Stimulated activated CD8-positive, alpha-beta memory T cell treated with anti-CD3 and anti-CD28 coated beads, Interleukin-4, amount 100 ng/mL, for 24 hours (primary cell): ENCODE results near the gene KPNA2.
"Not testable (repeated sequence)": the region's sequence is repeated elsewhere in the genome, so short reads cannot be mapped to it uniquely, and the experiment has no call there.

ENCODE experiments used
- DNase-seq: peaks from one replicate; pipeline ENCODE4 v3.0.0-alpha.2; 2020; ENCODE audit warnings: low read depth

The KPNA2 gene

DNA sequence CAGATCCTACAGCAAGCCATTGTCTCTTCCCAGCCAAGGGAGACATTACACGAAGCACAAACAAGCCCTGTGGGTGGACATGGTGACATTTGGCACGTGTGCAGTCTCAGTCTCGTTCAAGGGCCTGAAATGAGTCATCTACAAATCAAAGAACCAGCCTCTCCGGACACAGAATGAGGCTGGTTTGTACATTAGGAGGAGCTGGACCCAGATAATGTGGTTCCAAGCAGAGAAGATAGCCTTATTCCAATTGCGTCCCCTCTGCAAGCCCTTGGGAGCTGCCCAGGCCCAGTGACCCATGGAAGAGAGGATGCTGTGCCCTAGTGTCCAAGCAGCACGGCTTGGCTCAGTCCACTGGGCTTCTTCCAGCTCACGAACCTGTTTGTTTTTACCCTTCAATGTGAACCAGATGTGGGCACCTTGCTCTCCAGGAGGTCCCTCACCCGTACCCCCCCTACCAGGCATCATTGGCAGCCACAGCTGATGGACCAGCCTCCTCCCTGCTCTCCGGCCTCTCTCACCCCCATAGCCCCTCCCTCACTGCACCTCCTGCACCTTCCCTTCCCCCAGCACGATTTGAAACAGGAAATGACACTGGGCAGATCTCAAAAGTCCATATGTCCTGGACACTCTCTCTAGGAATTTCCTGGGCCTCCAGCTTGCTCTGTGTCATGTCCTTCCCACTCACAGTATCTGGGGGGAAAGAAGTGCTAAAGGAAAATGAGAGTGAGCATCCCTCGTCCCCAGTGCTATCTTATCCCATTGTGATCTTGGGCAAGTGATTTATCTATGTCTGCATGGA is 26.2 kb downstream of the KPNA2 start:
- no peak for DNase-seq

DNA sequence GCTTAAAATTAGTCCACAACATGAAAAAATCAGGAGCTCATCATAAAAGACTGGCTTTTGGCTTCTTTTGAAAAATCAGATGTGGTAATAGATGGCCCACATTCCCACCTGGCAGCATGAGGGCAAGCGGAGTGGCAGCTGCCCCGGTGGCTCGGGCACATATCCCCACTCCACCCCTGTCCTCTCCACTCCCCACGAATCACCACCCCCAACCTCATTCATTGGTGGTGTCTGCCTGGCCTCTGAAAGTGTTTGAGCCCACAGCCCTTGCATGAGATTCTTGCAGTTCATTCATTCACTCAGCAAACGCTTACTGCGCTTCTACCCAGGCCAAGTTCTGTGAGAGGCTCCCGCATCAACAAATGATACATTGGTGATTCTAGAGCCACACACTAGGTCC is 29.8 kb downstream of the KPNA2 start:
- DNase-seq = not testable (repeated sequence)

DNA sequence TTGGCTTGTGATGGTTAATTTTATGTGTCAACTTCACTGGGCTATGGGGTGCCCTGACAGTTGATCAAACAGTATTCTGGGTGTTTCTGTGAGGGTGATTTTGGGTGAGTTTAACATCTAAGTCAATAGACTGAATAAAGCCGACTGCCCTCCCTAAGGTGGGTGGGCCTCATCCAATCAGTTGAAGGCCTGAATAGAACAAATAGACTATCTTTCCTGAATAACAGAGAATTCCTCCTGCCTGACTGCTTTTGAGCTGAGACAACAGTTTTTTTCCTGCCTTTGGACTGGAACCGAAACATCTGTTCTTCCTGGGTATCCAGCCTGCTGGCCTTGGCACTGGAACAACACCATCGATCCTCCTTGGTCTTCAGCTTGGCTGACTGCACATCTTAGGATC is 33.0 kb downstream of the KPNA2 start:
- DNase-seq = not testable (repeated sequence)

DNA sequence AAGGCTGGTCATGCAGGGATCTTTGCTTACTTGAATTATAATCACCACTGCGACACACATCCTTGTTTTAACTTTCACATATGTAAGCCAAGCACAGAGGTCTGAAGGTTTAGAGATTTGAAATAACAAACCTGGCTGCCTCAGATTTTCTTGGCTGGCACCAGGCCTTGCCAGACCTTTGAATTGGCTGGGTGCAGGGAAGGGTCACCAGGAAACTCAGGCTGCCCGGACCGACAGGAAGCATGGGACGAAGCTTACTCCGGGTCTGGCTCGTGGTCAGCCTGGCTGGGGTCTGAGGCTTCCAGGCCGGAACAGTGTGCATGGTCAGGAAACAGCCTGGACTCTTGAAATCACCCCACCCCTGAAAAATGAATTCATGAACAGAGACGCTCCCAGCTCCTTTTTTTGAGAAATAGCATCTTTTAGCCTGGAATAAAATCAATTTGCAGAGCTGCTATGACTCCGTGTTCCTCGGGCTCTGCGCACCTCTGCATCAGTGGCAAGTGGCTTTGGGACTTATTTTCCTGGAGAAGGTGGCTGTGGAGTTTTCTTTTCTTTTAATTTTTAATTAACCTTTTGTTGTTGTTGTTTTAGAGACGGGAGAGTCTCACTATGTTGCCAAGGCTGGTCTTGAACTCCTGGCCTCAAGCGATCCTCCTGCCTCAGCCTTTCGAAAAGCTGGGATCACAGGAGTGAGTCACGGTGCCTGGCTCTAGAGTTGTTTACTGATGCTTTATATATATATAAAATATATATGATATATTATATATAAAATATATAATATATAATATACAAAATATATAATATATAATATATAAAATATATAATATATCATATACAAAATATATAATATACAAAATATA is 35.3 kb downstream of the KPNA2 start:
- DNase-seq = not testable (repeated sequence)

DNA sequence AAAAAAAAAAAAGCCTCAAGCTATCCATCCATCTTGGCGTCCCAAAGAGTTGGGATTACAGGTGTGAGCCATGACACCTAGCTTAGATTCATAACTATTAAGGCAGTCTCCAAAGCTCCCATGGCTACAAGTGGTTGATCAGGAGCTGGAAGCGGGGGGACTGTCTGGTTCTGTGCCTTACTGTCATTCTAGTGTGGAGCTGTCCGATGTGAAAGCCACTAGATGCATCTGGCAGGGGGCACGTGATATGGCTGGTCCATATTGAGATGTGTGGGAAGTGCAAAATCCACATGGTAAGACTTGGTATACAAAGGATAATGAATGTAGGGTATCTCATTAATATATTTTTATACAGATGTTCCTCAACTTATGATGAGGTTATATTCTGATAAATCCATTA is 38.7 kb downstream of the KPNA2 start:
- DNase-seq = no peak

DNA sequence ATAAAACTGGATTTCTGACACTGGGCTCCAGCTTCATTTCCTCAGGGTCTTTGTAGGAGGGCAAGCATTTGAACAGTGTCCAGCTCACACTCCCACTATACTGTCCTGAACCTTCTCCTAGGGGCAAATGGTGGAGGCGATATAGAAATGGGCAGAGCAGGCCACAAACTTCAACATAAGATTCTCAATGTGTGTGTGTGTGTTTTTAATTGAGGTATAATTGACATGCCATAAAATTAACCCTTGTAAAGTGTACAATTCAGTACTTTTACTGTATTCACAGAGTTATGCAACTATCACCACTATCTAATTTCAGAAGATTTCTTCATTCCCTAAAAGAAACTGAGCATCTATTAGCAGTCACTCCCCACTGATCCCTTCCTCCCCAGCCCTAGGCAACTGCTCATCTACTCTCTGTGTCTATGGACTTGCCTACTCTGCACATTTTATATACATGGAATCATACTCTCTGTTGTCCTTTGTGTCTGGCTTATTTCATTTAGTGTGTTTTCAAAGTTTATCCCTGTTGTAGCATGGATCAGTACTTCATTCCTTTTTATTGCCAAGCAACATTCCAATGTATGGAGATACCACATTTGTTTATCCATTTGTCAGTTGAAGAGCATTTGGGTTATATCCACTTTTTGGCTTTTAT is 40.5 kb downstream of the KPNA2 start:
- not testable (repeated sequence) for DNase-seq

DNA sequence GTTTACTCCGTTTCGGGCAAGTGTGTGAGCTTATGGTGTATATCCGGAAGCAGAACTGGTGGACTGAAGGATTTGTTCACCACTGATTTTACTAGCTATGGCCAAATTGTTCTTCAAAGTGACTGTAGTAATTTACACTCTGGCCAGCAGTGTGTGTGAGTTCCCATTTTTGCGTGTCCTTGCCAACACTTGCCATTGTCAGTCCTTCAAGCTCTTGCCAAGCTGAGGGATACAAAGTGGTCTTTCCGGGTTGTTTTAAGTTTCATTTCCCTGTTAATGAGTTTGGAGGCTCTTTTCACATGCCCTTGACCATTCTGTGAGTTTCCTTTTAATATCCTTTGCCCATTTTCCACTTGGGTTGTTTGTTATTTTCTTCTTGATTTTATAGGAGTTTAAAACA is 42.0 kb downstream of the KPNA2 start:
- DNase-seq = not testable (repeated sequence)

DNA sequence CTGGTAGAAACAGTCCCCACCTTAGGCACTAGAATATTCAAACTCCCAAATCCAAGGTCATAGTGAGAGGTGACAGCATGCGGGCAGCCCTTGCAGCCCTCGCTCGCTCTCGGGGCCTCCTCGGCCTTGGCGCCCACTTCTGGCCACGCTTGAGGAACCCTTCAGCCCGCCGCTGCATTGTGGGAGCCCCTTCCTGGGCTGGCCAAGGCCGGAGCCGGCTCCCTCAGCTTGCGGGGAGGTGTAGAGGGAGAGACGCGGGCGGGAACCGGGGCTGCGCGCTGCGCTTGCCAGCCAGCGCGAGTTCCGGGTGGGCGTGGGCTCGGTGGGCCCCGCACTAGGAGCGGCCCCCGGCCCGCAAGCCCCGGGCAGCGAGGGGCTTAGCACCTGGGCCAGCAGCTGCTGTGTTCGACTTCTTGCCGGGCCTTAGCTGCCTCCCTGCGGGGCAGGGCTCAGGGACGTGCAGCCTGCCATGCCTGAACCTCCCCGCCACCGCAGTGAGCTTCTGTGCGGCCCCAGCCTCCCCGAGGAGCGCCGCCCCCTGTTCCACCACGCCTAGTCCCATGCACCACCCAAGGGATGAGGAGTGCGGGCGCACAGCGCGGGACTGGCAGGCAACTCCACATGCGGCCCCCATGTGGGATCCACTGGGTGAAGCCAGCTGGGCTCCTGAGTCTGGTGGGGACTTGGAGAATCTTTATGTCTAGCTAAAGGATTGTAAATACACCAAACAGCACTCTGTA is 45.0 kb downstream of the KPNA2 start:
- DNase-seq = no peak

DNA sequence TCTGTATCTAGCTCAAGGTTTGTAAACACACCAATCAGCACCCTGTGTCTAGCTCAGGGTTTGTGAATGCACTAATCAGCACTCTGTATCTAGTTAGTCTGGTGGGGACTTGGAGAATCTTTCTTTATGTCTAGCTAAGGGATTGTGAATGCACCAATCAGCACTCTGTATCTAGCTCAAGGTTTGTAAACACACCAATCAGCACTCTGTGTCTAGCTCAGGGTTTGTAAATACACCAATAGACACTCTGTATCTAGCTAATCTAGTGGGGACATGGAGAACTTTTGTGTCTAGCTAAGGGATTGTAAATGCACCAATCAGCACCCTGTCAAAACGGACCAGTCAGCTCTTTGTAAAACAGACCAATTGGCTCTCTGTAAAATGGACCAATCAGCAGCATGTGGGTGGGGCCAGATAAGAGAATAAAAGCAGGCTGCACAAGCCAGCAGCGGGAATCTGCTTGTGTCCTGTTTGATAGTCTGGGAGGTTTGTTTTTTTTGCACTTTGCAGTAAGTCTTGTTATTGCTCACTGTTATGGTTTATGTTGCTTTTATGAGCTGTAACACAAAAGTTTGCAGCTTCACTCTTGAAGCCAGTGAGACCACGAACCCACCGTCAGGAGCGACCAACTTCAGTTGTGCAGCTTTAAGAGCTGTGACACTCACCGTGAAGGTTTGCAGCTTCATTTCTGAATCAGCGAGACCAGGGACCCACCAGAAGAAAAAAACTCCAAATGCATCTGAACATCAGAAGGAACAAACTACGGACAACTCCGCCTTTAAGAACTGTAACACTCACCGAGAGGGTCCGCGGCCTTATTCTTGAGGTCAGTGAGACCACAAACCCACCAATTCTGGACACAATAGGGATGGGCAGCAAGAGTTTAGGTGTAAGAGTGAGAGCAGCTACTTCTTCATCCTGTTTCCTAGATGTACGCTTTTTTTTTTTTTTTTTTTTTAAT is 46.0 kb downstream of the KPNA2 start:
- DNase-seq = not testable (repeated sequence)

DNA sequence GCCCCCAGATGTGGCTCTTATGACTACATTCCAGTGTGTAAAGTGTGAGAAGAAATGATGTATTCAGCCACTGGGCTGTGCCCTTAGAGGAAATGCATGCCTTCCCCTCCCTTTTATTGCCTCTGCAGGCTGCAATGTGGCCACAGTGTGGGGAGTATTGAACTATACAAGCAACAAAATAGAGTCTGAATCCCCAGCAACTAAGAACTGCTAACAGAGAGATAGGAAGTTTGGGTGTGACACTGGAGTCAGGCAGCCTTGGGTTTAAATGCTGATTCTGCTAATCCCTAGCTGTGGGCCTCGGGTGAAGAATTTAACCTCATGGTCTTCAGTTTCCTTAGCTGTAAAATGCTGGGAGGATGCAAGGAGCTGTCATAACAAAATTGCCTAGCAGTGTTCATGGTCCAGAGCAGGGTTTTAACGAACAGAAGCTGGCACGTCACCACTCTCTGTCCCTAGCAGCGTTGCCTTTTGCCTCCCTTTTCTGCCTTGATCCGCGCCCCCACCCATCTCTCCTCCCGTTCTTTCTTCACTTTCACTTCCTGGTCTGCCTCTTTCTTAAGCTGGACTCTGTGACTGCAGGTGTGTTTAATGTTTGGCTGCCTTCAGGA is 50.3 kb downstream of the KPNA2 start:
- no peak for DNase-seq

DNA sequence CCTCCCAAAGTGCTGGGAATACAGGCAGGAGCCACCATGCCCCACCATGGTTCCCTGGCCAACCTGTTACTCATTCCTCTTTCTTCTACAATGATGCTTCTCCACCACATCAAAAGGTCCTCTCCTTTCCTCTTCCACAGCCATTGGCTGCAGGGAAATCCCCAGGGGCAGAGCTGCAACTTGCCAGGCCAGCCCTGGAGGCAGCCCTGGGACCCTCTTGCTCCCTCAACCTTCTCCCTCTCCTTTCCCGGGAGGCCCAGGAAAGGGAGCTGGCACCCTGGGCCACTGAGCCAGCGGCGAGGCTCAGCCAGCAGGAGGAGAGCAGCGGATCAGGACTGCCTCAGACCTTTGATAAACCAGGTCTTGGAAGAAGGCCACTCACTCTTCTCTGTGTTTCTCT is 51.1 kb downstream of the KPNA2 start:
- not testable (repeated sequence) for DNase-seq

DNA sequence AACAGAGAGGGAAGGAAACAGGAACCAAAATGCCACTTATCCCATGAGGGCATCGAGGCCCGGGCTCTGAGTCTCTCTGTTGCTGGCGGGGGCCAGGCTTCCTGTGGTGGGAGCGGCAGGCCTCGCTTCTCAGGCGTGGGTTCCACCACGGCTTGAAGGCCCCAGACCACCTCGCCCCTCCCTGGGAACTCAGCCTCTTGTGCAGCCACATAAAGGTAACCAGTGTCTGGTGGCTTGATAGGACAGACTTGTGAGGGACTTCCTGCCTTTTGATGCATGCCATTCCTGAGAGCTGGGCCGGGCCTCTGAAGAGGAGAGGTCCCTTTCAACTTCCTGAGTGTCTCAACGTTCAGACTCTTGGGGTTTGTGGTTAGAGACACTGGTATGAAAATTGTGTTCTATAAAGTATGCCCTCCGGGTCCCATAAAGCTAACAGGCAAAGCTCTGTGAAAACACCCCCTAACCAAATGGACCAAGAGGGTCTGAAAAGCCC is 51.6 kb downstream of the KPNA2 start:
- not testable (repeated sequence) for DNase-seq

DNA sequence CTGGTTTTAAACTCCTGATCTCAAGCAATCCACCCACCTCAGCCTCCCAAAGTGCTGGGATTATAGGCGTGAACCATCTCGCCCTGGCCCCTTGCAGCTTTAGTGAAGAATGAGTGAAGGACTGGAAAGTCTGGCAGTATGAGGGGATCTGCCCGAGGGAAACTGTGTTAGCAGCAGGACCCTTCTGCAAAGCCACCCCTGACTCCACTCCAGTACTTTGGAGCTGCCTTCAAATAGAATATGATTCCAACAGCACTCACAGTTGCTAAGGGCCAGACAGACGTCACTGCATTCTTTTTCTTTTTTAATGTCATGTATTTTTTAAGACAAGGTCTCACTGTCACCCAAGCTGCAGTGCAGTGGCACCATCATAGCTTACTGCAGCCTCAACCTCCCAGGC is 52.3 kb downstream of the KPNA2 start:
- no peak for DNase-seq

DNA sequence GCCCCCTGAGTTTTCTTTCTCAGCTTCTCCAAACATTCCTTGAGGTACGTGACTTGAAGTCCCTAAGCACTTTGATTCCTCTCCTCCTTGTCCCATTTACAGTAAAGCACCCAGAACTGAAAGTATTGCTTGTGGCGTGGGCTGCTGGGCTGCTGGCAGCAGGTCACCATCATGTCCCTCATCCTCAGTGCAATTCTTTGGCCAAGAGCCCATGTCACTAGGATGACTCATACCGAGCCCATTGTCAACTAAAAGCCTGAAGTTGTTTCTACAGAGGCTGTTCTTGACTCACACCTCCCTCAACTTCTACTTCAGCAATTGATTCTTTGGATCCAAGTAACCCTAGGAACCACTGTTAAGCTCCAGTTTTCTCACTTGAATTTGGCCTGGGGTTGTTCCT is 54.3 kb downstream of the KPNA2 start:
- no peak for DNase-seq

DNA sequence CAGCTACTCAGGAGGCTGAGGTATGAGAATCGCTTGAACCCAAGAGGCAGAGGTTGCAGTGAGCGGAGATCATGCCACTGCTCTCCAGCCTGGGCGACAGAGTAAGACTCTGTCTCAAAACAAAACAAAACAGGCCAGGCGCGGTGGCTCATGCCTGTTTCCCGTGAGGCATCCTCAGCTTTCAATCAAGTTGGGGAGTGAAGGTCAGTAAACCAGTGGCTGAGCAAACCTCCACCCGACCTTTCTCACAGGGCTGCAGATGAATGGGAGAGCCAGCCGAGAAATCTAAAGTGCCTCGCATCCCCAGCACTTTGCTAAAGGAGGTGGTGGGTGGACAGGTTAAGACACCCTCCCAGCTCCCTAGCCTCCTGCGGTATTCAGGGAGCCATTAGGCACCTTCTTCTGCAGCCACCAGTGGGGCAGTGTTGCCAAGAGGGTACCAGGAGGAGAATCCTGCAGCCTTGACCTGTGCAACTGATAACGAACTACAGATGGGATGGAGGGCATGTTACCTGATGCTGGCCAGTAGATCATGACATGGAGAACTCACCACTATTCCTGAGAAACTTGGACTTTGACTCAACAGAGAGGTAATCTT is 59.0 kb downstream of the KPNA2 start:
- DNase-seq = no peak

DNA sequence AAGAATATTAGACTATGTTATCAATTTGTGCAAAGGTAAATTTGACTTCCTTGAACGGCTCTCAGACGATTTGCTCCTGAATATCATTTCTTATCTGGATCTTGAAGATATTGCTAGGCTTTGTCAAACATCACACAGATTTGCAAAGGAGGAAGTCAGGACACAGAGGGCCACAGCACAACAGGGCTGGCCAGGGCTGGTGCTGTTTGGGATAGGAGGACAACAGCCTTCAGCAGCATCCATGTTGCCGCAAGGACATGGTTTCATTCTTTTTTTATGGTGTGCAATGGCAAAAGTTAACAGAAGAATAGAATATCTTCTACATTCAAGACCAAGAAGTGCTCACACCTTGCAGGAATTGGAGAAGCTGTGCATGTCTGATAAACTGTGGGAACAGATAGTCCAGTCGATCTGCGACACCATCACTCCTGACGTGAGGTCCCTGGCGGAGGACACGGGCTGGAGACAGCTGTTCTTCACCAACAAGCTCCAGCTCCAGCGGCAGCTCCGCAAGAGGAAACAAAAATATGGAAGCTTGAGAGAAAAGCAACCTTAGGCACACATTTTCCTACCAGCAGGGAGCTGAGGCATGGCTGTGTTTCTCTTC is 59.8 kb downstream of the KPNA2 start:
- no peak for DNase-seq

DNA sequence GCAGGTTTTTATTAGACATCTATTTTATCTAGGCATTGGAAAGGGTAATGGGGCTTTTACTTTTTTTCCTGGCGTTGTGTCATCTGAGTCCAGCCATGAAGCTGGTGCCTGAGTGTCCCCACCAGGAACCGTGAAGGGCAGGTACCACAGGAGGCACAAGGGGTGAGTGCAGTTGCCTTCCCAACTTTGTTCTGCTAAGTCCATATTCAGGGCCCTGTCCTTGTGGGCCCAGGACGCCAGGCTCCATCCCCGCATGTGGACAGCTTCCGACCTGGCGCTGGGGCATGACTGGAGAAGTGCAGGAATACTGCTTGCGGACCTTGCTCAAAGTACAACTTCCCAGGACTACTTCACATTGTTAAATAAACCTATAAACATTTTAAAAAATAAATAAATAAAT is 60.6 kb downstream of the KPNA2 start:
- DNase-seq = no peak
